NB4 (cell line): ENCODE measurements around the gene ENPP6.

ENCODE experiments used
- CTCF ChIP-seq: IDR thresholded peaks from one replicate; pipeline ENCODE4 v1.5.1; 2012; ENCODE audit warnings: low read depth, low read length
- MYC ChIP-seq: IDR thresholded peaks from 2 replicates; pipeline ENCODE4 v1.6.1; 2011; ENCODE audit warnings: low read depth, low read length
- POLR2A ChIP-seq: IDR thresholded peaks from 2 replicates; pipeline ENCODE4 v1.6.1; 2011; ENCODE audit warnings: mild to moderate bottlenecking; ENCODE audit not compliant: insufficient read length; ENCODE audit errors: extremely low read depth

- TF ChIP-seq CTCF (no peak), POLR2A (no peak), MYC (no peak)
These were observed 15.3 kb upstream of the ENPP6 start for GRCh38 chr4:184232975-184233374.
